Measurements from ENCODE around the gene GALNT9.
"Not testable (repeated sequence)": the region's sequence is repeated elsewhere in the genome, so short reads cannot be mapped to it uniquely, and the experiment has no call there.

GALNT9 gene

GRCh38 chr12:132358241-132359225 is 29.1 kb upstream of the GALNT9 start:
- not testable (repeated sequence) for DNase-seq

GRCh38 chr12:132357623-132358186 is 28.3 kb upstream of the GALNT9 start:
- DNase-seq: no peak

DNA sequence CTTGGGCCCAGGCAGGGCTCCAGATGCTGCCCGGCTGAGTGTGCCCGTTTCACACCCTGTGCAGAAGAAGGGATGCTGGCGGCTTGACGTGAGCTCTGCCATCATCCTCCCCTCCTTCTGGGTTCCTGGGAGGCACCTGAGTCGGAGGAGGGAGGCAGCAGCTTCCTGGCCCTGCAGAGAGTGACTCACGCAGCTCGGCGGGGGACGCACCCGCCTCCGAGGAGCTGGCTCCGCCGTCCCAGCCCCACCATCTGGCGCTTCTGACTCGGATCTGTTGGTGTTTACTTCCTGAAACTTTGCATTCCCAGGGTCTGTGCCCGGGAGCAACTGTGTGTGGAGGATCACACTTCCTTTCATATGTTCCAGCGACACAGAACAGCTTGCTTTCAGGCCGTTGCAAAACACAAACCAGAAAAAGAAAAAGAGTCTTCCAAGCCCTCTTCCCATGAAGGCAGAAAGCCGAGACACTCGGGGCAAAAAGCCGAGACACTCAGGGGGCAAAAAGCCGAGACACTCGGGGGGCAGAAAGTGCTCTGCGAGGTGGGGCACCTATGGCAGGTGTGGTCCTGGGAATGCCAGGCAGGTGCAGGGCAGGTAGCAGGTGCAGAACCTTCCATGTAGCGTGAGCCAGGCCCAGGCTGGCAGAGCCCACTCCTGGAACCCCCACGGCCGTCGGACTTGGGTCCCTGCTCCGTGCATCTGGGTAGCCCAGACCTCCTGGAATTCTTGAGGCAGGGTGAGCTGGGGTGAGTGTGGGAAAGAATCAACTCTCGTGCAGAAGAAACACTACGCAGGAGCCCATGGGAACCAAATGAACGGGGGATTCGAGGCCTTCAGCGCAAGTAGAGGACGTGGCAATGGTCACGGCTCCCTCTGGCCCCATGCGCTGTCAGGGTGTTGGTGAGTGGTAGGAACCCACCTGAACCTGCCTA is 27.6 kb upstream of the GALNT9 start:
- DNase-seq: peak; percentile 76

GRCh38 chr12:132355742-132356681 is 26.6 kb upstream of the GALNT9 start:
- DNase-seq: no peak

DNA sequence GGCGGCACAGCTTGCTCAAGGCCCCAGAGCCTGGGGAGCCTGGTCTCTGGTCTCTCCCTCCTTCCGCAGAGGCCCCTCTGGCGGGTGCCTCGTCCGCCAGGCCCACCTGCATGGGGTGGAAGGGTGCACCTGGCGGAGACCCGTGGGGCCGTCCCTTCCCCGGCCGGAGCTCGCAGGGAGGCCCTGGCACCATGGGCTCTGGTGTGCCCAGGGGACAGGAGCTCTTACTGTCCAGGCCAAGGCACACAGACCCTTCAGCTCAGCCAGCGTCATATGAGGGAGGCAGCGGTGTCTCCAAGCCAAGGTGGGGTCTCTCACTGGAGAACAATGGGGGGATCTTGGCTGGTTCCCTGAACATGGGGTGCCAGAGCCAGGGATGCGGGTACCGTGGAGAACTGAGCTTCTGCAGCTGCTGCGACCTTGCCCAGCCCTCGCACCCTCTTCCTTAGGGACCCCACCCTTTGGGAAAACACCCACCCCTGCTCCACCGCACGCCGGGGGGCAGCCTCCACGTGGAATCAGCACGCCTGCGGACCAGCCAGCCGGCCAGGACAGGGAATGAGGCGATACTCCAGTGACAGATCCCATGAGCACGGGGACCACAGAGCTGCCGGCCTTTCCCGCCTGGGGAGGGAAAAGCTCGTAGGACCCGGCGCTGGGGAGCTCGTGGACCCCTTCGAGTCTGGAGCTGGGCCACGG is 25.7 kb upstream of the GALNT9 start:
- no peak for DNase-seq

DNA sequence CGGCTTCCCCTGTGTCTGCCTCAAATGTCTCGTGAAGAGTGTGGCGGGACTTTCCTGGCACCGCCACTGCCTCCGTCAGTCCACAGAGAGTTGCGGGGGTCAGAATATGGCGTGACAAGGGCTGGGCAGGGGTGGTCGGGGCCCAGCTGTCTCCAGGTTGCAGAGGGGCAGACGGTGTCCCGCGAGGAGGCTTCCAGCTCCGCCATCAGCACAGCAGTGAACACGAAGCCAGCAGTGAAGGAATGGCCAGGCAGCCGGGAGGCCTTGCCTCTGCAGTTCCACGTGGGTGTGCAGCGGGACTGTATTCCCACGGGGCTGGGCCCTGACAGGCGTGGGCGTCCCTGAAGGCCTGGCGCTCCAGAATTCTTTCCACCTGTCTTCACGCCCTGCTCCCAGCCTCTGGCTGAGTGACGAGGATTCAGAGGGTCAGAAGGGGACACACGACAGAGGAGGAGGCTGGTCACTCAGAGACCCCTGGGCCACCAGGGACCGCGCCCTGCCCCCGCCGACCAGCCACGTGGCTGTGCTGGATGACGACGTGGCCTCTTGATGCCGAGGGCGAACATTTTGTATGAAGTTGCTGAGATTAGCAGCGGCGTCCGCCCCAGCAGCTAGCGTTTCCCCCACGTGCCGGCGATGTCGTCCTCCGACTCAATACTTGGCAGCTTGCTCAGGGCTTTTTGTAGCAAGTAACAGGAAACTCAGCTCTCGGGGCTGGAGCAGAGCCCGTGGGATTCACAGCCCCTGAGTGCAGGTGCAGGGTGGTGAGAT is 25.0 kb upstream of the GALNT9 start:
- DNase-seq: no peak

DNA sequence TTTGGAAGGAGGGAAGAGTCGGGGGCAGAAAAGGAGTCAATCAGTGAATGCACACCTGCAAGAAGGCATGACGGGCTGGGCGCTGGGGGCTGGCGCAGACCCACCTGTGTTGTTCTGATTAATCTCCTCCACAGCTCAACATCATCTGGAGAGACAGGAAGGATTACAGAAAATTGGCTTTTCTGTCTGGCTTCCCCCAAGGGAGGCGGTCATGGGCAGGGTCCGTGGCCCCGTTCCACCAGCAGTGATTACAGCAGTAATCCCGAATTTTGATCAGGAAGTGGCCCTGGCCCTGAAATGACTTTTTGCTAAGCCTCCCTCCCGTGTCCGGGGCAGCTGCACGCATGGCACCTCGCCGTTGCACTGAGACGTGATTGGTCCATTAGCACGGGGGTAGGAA is 24.4 kb upstream of the GALNT9 start:
- no peak for DNase-seq

- DNase-seq: no peak
Measured at GRCh38 chr12:132352896-132353800, 23.8 kb upstream of the GALNT9 start.

GRCh38 chr12:132351751-132352495 is 22.5 kb upstream of the GALNT9 start:
- no peak for DNase-seq

GRCh38 chr12:132349501-132350131 is 20.2 kb upstream of the GALNT9 start:
- no peak for DNase-seq

DNA sequence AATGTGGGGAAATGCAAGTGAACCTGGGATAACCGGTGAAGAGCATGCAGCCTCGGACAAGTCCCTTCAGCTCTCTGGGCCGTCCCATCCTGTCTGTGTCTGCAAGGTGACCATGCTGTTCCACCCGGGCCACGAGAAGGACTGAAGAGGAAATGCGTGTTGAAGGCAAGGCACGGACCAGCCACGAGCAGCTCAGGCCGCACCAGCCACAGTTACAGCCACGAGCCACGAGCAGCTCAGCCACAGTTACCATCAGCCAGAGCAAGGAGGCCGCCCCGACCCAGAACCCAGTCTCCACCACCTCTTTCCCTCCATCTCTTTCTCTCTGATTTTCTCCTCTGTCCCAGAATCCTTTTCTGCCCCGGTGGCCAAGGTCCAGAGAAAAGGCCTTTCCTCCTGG is 18.8 kb upstream of the GALNT9 start:
- no peak for DNase-seq

- no peak for DNase-seq
Measured at GRCh38 chr12:132347176-132347855, 17.9 kb upstream of the GALNT9 start.

- DNase-seq: no peak
Measured at GRCh38 chr12:132346471-132347175, 17.2 kb upstream of the GALNT9 start.

DNA sequence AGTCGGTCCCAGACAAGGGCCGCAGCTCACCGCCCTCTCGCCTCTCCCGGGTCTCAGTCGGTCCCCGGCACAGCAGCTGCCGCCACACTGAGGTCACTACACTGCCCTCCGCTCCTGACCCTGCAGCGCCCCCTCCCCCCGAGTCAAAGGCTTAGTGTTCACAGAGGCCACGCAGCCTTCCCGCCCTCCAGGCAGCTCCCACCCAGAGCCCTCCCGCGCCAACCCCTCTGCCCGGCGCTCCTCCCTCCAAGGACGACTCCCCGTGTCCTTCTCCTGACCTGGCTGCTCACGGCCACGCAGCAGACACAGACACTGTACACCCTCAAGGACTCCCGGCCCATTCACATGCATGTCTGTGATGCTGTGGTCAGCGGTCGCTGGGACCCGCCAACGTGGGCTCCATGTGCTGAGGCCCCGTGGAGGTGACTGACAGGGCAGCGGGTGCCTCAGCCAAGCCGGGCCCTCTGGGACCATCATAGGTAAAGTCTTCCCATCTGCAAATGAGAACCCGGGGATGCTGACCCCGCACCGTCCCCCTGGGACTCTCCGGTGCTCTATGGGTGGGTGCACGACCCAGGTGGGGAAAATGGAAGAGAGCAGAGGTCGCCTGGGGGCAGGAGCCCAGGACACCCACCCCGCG is 16.3 kb upstream of the GALNT9 start:
- DNase-seq: no peak

DNA sequence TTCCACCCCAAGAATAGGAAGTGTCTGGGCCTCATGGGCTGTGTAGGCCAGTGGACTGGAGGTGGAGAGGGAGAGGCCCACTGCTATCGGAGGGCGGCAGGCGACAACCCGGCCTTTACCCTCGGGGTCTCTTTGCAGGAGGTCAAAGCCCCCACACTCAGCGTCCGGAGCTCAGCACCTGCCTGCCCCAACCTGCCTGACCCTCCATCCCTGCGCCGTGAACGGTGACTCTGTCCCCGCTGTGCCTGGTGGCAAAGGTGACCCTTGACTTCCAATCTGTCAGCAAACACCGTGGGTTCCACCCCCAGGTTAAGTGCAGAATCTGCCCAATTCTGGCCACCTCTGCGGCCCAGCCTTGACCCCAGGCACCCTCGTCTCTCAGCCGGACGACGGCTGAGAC is 15.7 kb upstream of the GALNT9 start:
- DNase-seq: no peak

GRCh38 chr12:132344601-132345000 is 15.2 kb upstream of the GALNT9 start:
- no peak for DNase-seq

All from NCI-H1694 treated with DMSO at 0.1 percent for 48 hours (cell line).